Esophagus squamous epithelium (tissue), 5 donors: ENCODE data around the gene MYO9A. TPM values are rescaled to one million over a fixed set of nuclear protein-coding genes. Genes with fewer than 3 reads are reported as not detected.

Experiments used
- DNase-seq: peaks from one replicate; lab custom pipeline; 2025; lab: John Stamatoyannopoulos, UW
- H3K27ac ChIP-seq, 4 donors: fragments of 200-600 bp; sonication (generic); one replicate each; pipeline ENCODE4 v1.5.1; 2016 to 2019; ENCODE audit warnings: mild to moderate bottlenecking in 1 of 4
- H3K27me3 ChIP-seq, 4 donors: fragments of 200-600 bp; sonication (generic); 1 replicate in 3 of 4; 2 replicates in 1 of 4; pipeline versions ENCODE4 v1.5.1 to v1.6.0; 2017 to 2021; ENCODE audit warnings: antibody characterized with exemption in 1 of 4
- H3K36me3 ChIP-seq, 3 donors: fragments of 200-600 bp; sonication (generic); one replicate each; pipeline ENCODE4 v1.5.1; 2016 to 2019
- H3K4me1 ChIP-seq, 3 donors: fragments of 200-600 bp; sonication (generic); one replicate each; pipeline ENCODE4 v1.5.1; 2017 to 2019
- H3K4me3 ChIP-seq, 4 donors: fragments of 200-600 bp; sonication (generic); 1 replicate in 3 of 4; 2 replicates in 1 of 4; pipeline ENCODE4 v1.5.1; 2016 to 2019; ENCODE audit warnings: mild to moderate bottlenecking in 2 of 4, moderate library complexity in 1 of 4
- H3K9me3 ChIP-seq, 3 donors: fragments of 200-600 bp; sonication (generic); one replicate each; pipeline ENCODE4 v1.5.1; 2016 to 2019
- POLR2A ChIP-seq, 4 donors: fragments of 450-650 bp; IDR thresholded peaks; one replicate each; pipeline ENCODE4 v1.6.1; 2017; ENCODE audit warnings: antibody characterized with exemption in 4 of 4, mild to moderate bottlenecking in 4 of 4, moderate library complexity in 3 of 4
- WGBS, 2 donors: methylation state at CpG; one replicate each; pipeline ENCODE4 v1.1.5; 2018; 5-methylcytosine and 5-hydroxymethylcytosine counted together
- intact Hi-C: fragments of 100-400 bp; cut with DNase I; formaldehyde crosslinking; loops from one replicate; pipeline ENCODE4 v1.15.0; 2022
- total RNA-seq, 4 donors: library from RNA; depleted of rRNA; stranded (reverse); fragments of >200 nt; gene quantifications; one replicate each; pipeline ENCODE4 v1.1.0, GENCODE V29; 2016
- TF ChIP-seq, protein P1 (sequence below), 6 experiments: fragments of 450-650 bp in 4 of 6; fragments of 200-600 bp in 2 of 6; sonication (generic) in 2 of 6; IDR thresholded peaks; one replicate each; pipeline ENCODE4 v1.5.1; 2016 to 2019; ENCODE audit warnings: antibody characterized with exemption in 6 of 6, mild to moderate bottlenecking in 4 of 6, moderate library complexity in 4 of 6
- donor health status: DM: yes; HTN: yes; CAD: no.

Gene MYO9A
- total RNA-seq, 4 donors from 2014 or later: 18.2 to 62.0 (median 35.0) TPM

DNA sequence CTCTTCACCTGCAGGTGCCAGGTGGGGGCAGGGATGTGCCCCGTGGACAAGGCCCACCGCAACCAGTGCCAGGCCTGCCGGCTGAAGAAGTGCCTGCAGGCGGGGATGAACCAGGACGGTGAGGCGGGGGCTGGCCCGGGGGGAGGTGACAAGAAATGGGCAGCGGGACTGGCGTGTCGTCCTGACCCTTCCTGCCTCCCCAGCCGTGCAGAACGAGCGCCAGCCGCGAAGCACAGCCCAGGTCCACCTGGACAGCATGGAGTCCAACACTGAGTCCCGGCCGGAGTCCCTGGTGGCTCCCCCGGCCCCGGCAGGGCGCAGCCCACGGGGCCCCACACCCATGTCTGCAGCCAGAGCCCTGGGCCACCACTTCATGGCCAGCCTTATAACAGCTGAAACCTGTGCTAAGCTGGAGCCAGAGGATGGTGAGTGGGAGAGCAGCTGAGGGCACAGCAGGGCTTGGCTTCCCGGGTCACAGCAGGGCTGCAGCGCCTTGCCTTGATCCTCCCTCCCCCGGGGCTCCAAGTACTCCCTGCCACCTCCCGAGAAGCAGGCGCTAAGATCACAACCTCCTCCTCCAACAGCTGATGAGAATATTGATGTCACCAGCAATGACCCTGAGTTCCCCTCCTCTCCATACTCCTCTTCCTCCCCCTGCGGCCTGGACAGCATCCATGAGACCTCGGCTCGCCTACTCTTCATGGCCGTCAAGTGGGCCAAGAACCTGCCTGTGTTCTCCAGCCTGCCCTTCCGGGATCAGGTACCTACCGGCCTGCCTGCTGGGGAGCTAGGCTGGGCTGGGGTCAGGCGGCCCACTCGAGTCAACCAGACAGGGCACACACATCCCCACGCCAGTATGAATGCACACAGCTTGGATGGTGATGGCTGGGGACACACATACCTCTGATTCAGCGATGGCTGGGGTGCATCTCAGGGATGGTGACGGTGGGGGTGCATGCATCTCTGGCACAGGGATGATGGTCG is 305.9 kb downstream of the MYO9A start:
- Histone ChIP-seq H3K36me3 (no peaks in the 10 kb centered on the region), H3K27me3 (no peaks in the 10 kb centered on the region), H3K9me3 (no peaks in the 10 kb centered on the region), H3K27ac (no peak overlapping the region), H3K4me1 (no peaks in the 10 kb centered on the region), H3K4me3 (no peak overlapping the region)
- no peak for DNase-seq
- TF ChIP-seq, protein P1, sequence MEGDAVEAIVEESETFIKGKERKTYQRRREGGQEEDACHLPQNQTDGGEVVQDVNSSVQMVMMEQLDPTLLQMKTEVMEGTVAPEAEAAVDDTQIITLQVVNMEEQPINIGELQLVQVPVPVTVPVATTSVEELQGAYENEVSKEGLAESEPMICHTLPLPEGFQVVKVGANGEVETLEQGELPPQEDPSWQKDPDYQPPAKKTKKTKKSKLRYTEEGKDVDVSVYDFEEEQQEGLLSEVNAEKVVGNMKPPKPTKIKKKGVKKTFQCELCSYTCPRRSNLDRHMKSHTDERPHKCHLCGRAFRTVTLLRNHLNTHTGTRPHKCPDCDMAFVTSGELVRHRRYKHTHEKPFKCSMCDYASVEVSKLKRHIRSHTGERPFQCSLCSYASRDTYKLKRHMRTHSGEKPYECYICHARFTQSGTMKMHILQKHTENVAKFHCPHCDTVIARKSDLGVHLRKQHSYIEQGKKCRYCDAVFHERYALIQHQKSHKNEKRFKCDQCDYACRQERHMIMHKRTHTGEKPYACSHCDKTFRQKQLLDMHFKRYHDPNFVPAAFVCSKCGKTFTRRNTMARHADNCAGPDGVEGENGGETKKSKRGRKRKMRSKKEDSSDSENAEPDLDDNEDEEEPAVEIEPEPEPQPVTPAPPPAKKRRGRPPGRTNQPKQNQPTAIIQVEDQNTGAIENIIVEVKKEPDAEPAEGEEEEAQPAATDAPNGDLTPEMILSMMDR (IDR thresholded peaks at IDR 0.05): no peak
- no peak for TF ChIP-seq POLR2A (IDR thresholded peaks at IDR 0.05)
- 82 to 84% methylated on average over 3 to 7 of the region's 38 CpGs for WGBS, 2 donors
- intact Hi-C loops: no loop called here

GRCh38 chr15:71811036-71811736 is 306.8 kb downstream of the MYO9A start:
- TF ChIP-seq, protein P1 (IDR thresholded peaks at IDR 0.05): no peak
- no peak for TF ChIP-seq POLR2A (IDR thresholded peaks at IDR 0.05)
- H3K9me3 ChIP-seq: no peaks in the 10 kb centered on the region
- 78 to 79% methylated on average over 10 to 11 of the region's 27 CpGs for WGBS, 2 donors

DNA sequence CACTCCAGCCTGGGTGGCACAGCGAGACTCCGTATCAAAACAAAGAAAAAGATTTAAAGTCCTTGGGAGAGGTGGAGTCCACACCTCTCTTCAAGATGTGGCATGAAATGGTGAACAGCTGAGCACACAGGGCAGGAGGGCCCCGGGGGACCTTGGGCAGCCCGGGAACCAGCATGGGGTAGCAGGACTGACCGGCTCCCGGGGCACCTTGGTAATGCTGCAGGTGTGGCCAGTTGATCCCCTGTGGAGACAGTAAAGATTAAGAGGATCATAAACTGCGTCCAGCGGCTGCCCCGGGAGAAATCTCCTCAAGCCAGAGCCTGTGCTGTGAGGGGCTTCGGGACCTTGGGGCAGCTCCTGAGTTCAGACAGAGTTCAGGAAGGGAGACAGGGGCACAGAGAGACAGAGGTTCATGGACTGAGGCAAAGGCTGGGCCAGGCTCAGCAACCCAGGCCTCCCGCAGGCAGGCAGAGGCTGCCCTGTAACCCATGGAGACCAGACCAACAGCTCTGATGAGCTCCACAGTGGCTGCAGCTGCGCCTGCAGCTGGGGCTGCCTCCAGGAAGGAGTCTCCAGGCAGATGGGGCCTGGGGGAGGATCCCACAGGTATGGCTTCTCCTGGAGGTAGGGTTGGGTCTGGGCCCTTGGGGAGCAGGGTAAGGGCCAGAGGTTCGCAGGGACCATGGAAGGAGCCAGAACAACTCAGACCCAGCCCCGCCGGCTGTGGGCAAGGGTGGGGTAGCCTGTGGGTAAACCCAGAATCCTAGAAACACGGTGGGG is 307.5 kb downstream of the MYO9A start, which contains the start of gene NR2E3:
Gene NR2E3, plus strand, starts transcription at position 299 of the 780 bp plus-strand sequence. Its CDS starts 190 bp downstream, at position 489.
- intact Hi-C loops: no loop called here
- H3K27ac ChIP-seq: no peak within 1 kb of the TSS
- no peaks in the 10 kb centered on the region for H3K27me3 ChIP-seq
- TF ChIP-seq, protein P1 (IDR thresholded peaks at IDR 0.05): no peak
- no peak for TF ChIP-seq POLR2A (IDR thresholded peaks at IDR 0.05)
- no peaks in the 10 kb centered on the region for H3K4me1 ChIP-seq
- 74 to 88% methylated on average over 10 to 15 of the region's 16 CpGs for WGBS, 2 donors
- H3K9me3 ChIP-seq: no peaks in the 10 kb centered on the region
- no peaks in the 10 kb centered on the region for H3K36me3 ChIP-seq
- no peak within 1 kb of the TSS for H3K4me3 ChIP-seq
- DNase-seq: no peak

More at GRCh38 chr15:71811036-71811736, 306.8 kb downstream of the MYO9A start:
- H3K4me3 ChIP-seq: no peak overlapping the region
- H3K36me3 ChIP-seq: no peaks in the 10 kb centered on the region
- intact Hi-C loops: no loop called here
- no peaks in the 10 kb centered on the region for H3K4me1 ChIP-seq
- no peak overlapping the region for H3K27ac ChIP-seq
- no peak for DNase-seq
- no peaks in the 10 kb centered on the region for H3K27me3 ChIP-seq

GRCh38 chr15:71809346-71809745 is 308.6 kb downstream of the MYO9A start:
- 77 to 89% methylated on average over 4 to 6 of the region's 8 CpGs for WGBS, 2 donors
- no peaks in the 10 kb centered on the region for H3K9me3 ChIP-seq
- H3K36me3 ChIP-seq: no peaks in the 10 kb centered on the region
- DNase-seq: no peak
- no peaks in the 10 kb centered on the region for H3K4me1 ChIP-seq
- intact Hi-C loops: loop anchor here (10.0 kb wide), 1 partner anchor 345 kb away; no protein-coding TSS in a partner anchor
- no peaks in the 10 kb centered on the region for H3K27me3 ChIP-seq
- H3K27ac ChIP-seq: no peak overlapping the region
- no peak overlapping the region for H3K4me3 ChIP-seq
- TF ChIP-seq, protein P1 (IDR thresholded peaks at IDR 0.05): no peak
- no peak for TF ChIP-seq POLR2A (IDR thresholded peaks at IDR 0.05)
